ENCODE data around the gene DPEP2NB.

- TF ChIP-seq CTCF (IDR thresholded peaks at IDR 0.05) (no peak), ZFX (IDR thresholded peaks at IDR 0.05; ENCODE audit: borderline replicate concordance) (no peak)
Measured at GRCh38 chr16:68055395-68055794, 39.7 kb upstream of the DPEP2NB start.

Measured in 22Rv1 (cell line).